ENCODE data around the gene LILRA1.
"Not testable (repeated sequence)": the region's sequence is repeated elsewhere in the genome, so short reads cannot be mapped to it uniquely, and the experiment has no call there.

LILRA1 gene

DNA sequence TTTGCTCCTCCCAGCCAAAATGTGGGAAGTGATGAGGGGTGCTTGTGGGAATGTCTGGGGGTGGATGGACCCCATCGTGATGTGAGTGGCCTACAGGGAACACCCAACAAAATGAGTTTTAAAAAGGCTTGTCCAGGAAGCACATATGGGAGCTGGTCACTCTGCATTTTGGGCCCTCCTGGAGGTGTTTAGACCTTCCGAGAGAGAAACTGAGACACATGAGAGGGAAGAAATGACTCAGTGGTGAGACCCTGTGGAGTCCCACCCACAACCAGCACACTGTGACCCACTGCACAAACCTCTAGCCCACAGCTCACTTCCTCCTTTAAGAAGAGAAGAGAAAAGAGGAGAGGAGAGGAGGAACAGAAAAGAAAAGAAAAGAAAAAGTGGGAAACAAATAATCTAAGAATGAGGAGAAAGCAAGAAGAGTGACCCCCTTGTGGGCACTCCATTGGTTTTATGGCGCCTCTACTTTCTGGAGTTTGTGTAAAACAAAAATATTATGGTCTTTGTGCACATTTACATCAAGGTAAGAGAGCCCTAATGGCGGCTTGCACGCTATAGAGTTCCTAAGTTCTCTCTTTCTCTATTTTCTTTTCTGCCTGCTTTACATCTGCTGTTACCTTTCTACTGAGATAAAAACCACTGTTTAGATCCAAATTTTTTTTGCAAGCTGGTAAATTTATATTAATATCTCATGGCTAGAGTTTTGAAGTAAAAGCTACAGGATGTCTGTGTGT, 23.6 kb downstream of the LILRA1 start:
- Histone ChIP-seq H2AFZ (ENCODE audit: low read depth, low read length) (no peak overlapping the region), H3K4me1 (ENCODE audit: insufficient read depth, low read length) (no peaks in the 10 kb centered on the region), H3K36me3 (ENCODE audit: insufficient read depth, low read length) (no peaks in the 10 kb centered on the region), H3K27me3 (ENCODE audit: insufficient read depth, low read length) (no peaks in the 10 kb centered on the region), H3K9me3 (ENCODE audit: low read length) (no peaks in the 10 kb centered on the region), H3K4me3 (ENCODE audit: low read length) (no peak overlapping the region)

DNA sequence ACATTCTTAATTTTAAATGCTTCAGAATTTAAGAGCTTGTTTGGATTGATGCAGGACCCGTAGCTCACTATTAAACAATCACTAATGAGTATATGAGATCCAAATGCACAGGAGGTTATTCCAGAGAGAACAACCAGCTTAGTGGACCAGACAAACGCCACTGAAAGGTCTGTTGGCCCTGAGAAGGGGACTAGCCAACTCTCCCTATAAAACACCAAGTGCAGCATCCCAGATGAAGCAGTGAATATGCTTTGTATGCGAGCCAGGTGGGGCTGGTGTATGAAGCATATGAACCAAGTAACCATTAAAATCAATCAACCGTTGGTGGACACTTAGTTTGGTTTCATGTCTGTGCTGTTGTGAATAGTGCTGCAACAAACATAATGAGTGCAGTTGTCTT, 27.0 kb downstream of the LILRA1 start:
- Histone ChIP-seq H3K9me3 (ENCODE audit: low read length) (no peaks in the 10 kb centered on the region), H3K4me1 (ENCODE audit: insufficient read depth, low read length) (no peaks in the 10 kb centered on the region), H3K36me3 (ENCODE audit: insufficient read depth, low read length) (no peaks in the 10 kb centered on the region), H3K4me3 (ENCODE audit: low read length) (no peak overlapping the region), H2AFZ (ENCODE audit: low read depth, low read length) (no peak overlapping the region), H3K27me3 (ENCODE audit: insufficient read depth, low read length) (no peaks in the 10 kb centered on the region)

DNA sequence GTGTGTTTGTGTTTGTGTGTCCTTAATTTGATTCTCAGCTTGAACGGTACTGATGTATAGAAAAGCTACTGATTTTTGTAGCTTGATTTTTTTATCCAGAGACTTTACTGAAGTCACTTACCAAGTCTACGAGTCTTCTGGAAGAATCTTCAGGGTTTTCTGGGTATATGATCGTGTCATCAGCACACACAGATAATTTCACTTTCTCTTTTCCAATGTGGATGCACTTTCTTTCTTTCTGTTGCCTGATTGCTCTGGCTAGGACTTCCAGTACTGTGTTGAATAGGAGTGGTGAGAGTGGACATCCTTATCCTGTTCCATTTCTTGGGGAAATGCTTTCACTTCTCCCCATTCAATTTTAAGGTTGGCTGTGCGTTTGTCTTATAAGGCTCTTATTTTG, 29.0 kb downstream of the LILRA1 start:
- Histone ChIP-seq H3K4me3 (ENCODE audit: low read length) (no peak overlapping the region), H3K4me1 (ENCODE audit: insufficient read depth, low read length) (no peaks in the 10 kb centered on the region), H2AFZ (ENCODE audit: low read depth, low read length) (no peak overlapping the region), H3K36me3 (ENCODE audit: insufficient read depth, low read length) (no peaks in the 10 kb centered on the region), H3K9me3 (ENCODE audit: low read length) (peaks cover 2% of the 10 kb centered on the region), H3K27me3 (ENCODE audit: insufficient read depth, low read length) (no peaks in the 10 kb centered on the region)

DNA sequence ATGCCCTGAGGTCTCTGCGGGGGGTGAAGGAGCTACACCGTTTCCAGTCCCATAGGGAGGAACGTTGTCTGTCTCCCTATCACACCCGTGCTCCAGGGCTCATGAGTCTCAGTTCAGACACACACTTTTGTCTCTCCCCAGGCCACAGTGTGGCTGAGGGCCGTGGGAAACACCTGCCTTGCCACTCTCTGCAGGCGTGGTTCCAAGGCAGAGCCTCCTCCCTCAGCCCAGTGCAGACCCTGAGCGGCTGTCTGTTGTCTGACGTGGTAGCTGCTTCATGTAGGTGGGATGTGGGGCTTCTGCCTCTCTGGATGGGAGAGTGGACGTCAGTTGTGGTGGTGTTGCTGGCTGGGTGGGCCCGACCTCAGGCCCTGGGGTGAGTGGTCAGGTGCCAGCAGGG, 30.8 kb downstream of the LILRA1 start:
- not testable (repeated sequence) for H3K4me1 ChIP-seq (ENCODE audit: insufficient read depth, low read length); H3K36me3 ChIP-seq (ENCODE audit: insufficient read depth, low read length); H2AFZ ChIP-seq (ENCODE audit: low read depth, low read length); H3K4me3 ChIP-seq (ENCODE audit: low read length); H3K27me3 ChIP-seq (ENCODE audit: insufficient read depth, low read length); H3K9me3 ChIP-seq (ENCODE audit: low read length)

DNA sequence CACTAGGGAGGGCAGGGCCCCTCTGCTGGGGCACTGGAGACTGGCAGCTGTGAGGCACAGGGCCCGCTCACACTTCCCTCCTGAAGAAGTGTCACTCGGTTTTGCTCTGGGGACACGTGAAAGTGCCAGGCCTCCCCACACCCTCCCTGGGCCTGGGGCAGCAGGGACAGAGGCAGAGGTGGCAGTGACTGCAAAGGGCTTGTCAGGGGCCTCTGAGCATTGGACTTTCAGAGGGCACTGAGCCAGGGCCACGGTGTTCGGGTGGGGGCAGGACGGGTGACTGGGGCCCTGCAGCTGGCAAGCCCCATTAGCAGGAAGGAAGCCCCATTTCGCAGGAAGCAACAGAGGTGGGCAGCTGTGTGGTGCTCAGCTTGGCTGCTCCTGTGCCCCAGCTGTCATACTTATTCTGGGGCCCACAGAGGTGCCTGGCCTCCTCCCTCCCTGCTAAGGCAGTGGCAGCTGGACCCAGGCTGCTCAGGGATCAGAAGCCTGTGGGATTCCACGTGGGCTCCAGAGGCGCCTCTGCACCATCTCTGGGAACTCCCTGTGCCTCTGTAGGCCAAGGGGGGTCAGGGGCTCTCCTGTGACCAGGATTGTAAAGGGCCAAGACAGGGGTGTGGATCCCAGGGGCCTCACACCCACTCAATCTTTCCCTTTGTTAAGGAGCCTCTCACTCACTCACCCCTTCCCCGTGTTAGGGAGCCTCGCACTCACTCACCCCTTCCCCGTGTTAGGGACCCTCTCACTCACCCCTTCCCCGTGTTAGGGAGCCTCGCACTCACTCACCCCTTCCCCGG, 31.7 kb downstream of the LILRA1 start:
- not testable (repeated sequence) for H3K27me3 ChIP-seq (ENCODE audit: insufficient read depth, low read length); H3K9me3 ChIP-seq (ENCODE audit: low read length); H3K36me3 ChIP-seq (ENCODE audit: insufficient read depth, low read length); H2AFZ ChIP-seq (ENCODE audit: low read depth, low read length); H3K4me1 ChIP-seq (ENCODE audit: insufficient read depth, low read length); H3K4me3 ChIP-seq (ENCODE audit: low read length)

DNA sequence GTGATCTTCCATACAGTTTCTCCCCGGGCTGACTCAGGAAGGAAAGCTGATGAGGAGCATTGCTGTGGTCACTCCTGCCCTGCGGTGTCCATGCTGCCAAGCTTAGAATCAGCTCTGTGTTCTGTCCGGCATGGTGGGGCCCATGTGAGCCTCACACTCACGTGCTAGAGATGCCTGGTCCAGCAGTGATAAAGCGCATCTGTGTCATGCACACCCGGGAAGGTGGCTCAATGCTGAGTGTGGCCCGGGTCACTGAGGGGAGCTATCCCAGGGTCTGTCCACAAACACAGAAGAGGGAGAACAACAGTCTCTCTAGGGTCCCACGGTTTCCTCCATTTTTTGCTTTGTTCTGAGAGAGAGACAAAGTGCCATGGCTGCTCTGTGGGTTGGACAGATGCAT, 33.3 kb downstream of the LILRA1 start:
- H3K9me3 ChIP-seq (ENCODE audit: low read length), result peaks cover 2% of the 10 kb centered on the region
- no peaks in the 10 kb centered on the region for H3K36me3 ChIP-seq (ENCODE audit: insufficient read depth, low read length)
- H3K27me3 ChIP-seq (ENCODE audit: insufficient read depth, low read length), result peaks cover 9% of the 10 kb centered on the region
- no peaks in the 10 kb centered on the region for H3K4me1 ChIP-seq (ENCODE audit: insufficient read depth, low read length)
- no peak overlapping the region for H3K4me3 ChIP-seq (ENCODE audit: low read length)
- no peak overlapping the region for H2AFZ ChIP-seq (ENCODE audit: low read depth, low read length)

DNA sequence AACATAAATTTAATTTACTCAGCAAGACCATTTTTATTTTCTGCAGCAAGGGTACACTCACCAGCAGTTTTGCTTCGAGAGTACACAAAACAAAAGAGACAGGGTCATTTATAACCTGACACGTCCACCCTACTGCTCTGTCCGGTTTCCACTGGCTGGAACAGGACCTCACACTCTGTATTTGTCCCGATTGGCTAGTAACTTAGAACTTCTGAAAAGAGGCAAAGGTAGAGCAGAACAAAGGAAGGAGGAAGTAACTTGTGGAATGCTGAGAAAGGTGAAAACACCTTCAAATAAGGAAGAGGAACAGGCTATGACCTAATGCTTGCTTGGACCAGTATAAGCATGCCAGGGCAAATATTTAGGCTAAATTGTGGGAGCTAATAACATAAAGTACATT, 34.5 kb downstream of the LILRA1 start:
- H3K4me1 ChIP-seq (ENCODE audit: insufficient read depth, low read length); H3K36me3 ChIP-seq (ENCODE audit: insufficient read depth, low read length); H2AFZ ChIP-seq (ENCODE audit: low read depth, low read length); H3K4me3 ChIP-seq (ENCODE audit: low read length); H3K9me3 ChIP-seq (ENCODE audit: low read length); H3K27me3 ChIP-seq (ENCODE audit: insufficient read depth, low read length): not testable (repeated sequence)

DNA sequence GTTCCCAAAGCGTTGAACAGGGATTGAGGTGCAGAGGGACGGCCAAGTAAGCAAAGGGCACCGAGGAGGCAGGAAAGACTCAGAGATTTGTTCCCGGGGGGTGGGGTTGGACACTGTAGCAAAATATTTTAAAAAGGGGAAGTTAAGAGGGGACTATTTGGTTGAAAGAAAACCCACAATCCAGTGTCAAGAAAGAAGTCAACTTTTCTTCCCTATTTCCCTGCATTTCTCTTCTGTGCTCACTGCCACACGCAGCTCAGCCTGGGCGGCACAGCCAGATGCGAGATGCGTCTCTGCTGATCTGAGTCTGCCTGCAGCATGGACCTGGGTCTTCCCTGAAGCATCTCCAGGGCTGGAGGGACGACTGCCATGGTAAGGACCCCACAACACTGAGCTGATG, 36.8 kb downstream of the LILRA1 start, which contains the start of gene LILRB1:
LILRB1 (plus strand) TSS at position 223 of the 400 bp plus-strand sequence. CDS start 590 bp downstream, outside the sequence.
- H3K27me3 ChIP-seq (ENCODE audit: insufficient read depth, low read length); H3K36me3 ChIP-seq (ENCODE audit: insufficient read depth, low read length); H3K9me3 ChIP-seq (ENCODE audit: low read length): not testable (repeated sequence)

DNA sequence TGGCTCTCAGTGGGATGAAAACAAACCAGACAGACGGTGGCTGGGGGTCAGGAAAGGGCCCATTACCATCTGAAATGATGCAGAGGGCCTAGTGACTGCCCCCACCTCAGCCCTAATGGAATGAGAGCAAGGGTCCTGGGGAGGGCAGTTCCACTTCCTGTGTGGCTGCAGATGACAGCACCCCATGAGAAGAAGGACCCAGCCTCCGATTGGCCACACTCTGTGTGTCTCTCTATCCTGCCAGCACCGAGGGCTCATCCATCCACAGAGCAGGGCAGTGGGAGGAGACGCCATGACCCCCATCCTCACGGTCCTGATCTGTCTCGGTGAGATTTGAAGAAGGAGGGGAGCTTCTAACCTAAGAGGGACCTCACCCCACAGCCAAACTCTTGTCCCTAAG, 37.4 kb downstream of the LILRA1 start:
- no peaks in the 10 kb centered on the region for H3K4me1 ChIP-seq (ENCODE audit: insufficient read depth, low read length)
- no peak overlapping the region for H3K4me3 ChIP-seq (ENCODE audit: low read length)
- H2AFZ ChIP-seq (ENCODE audit: low read depth, low read length), result no peak overlapping the region
- no peaks in the 10 kb centered on the region for H3K36me3 ChIP-seq (ENCODE audit: insufficient read depth, low read length)
- H3K27me3 ChIP-seq (ENCODE audit: insufficient read depth, low read length), result peaks cover 10% of the 10 kb centered on the region
- peaks cover 2% of the 10 kb centered on the region for H3K9me3 ChIP-seq (ENCODE audit: low read length)

More for the DNA sequence above, 36.8 kb downstream of the LILRA1 start, which contains the start of gene LILRB1:
- H3K4me1 ChIP-seq (ENCODE audit: insufficient read depth, low read length); H2AFZ ChIP-seq (ENCODE audit: low read depth, low read length); H3K4me3 ChIP-seq (ENCODE audit: low read length): not testable (repeated sequence)

DNA sequence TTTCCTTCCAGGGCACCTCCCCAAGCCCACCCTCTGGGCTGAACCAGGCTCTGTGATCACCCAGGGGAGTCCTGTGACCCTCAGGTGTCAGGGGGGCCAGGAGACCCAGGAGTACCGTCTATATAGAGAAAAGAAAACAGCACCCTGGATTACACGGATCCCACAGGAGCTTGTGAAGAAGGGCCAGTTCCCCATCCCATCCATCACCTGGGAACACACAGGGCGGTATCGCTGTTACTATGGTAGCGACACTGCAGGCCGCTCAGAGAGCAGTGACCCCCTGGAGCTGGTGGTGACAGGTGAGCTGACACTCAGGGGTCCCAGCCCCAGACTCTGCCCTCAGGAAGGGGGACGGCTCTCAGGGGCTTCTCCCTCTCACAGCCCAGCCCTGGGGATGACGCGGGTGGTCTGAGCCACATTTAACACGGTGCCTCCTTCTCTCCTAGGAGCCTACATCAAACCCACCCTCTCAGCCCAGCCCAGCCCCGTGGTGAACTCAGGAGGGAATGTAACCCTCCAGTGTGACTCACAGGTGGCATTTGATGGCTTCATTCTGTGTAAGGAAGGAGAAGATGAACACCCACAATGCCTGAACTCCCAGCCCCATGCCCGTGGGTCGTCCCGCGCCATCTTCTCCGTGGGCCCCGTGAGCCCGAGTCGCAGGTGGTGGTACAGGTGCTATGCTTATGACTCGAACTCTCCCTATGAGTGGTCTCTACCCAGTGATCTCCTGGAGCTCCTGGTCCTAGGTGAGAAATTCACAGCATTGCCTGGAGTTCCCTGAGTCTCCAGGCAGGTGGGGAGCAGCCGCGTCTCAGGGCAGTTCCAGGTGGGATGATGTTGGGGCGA, 38.3 kb downstream of the LILRA1 start:
- H3K9me3 ChIP-seq (ENCODE audit: low read length); H3K36me3 ChIP-seq (ENCODE audit: insufficient read depth, low read length); H3K4me3 ChIP-seq (ENCODE audit: low read length); H2AFZ ChIP-seq (ENCODE audit: low read depth, low read length); H3K4me1 ChIP-seq (ENCODE audit: insufficient read depth, low read length): not testable (repeated sequence)
- H3K27me3 ChIP-seq (ENCODE audit: insufficient read depth, low read length), result peaks cover 13% of the 10 kb centered on the region

DNA sequence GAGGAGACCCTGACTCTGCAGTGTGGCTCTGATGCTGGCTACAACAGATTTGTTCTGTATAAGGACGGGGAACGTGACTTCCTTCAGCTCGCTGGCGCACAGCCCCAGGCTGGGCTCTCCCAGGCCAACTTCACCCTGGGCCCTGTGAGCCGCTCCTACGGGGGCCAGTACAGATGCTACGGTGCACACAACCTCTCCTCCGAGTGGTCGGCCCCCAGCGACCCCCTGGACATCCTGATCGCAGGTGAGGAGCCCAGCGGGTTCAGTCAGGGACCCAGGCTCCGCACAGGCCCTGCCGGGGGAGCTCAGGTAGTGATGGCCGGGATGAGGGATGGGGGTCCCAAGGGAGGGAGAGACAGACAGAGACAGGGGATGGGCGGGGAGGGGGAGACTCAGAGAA, 39.1 kb downstream of the LILRA1 start:
- H3K36me3 ChIP-seq (ENCODE audit: insufficient read depth, low read length); H3K4me3 ChIP-seq (ENCODE audit: low read length); H2AFZ ChIP-seq (ENCODE audit: low read depth, low read length); H3K4me1 ChIP-seq (ENCODE audit: insufficient read depth, low read length); H3K9me3 ChIP-seq (ENCODE audit: low read length): not testable (repeated sequence)
- H3K27me3 ChIP-seq (ENCODE audit: insufficient read depth, low read length), result peaks cover 13% of the 10 kb centered on the region

DNA sequence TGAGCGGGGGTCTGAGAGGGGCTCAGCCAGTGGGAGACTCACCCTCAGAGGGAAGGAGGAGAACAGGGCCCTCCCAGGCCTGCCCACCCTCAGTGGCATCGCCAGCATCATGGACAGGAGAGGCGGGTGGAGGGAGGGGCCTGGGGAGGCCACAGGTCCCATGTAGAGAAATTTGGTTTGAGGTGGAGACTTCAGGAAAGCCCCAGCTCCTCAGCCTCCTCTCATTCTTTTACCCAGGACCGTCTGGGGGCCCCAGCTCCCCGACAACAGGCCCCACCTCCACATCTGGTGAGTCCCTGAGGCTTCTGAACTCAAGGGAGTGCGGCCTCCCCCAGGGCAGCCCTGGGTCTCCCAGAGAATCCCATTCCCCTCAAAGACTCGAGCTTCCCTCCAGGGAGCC, 40.0 kb downstream of the LILRA1 start:
- Histone ChIP-seq H3K9me3 (ENCODE audit: low read length) (no peaks in the 10 kb centered on the region), H3K4me1 (ENCODE audit: insufficient read depth, low read length) (no peaks in the 10 kb centered on the region), H3K4me3 (ENCODE audit: low read length) (no peak overlapping the region), H3K27me3 (ENCODE audit: insufficient read depth, low read length) (peaks cover 13% of the 10 kb centered on the region), H3K36me3 (ENCODE audit: insufficient read depth, low read length) (no peaks in the 10 kb centered on the region), H2AFZ (ENCODE audit: low read depth, low read length) (no peak overlapping the region)

DNA sequence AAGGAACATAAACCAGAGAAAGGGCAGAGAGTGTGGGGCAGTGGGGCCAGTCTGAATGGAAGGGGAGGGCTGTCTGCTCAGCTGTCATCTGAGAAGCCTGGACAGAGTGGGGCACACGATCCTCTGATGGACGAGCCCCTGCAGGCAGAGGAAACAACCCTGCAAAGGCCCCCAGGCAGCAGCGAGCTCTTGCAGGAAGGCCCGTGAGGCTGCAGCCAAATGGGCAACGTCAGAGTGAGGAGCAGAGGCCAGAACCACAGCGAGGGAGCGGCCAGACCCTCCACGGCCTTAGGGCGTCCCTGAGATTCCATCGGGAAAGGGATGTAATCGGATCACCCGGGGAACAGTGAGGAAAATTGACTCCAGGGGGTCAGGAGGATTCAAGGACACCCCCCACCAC, 42.6 kb downstream of the LILRA1 start:
- H3K36me3 ChIP-seq (ENCODE audit: insufficient read depth, low read length); H2AFZ ChIP-seq (ENCODE audit: low read depth, low read length); H3K4me3 ChIP-seq (ENCODE audit: low read length); H3K27me3 ChIP-seq (ENCODE audit: insufficient read depth, low read length); H3K9me3 ChIP-seq (ENCODE audit: low read length); H3K4me1 ChIP-seq (ENCODE audit: insufficient read depth, low read length): not testable (repeated sequence)

Measured in neuron (in vitro differentiated cells).